HG03521 (cell line): ENCODE results near the gene SYN1.

Experiments
- ATAC-seq: cut with Tn5 transposase; IDR thresholded peaks from one replicate; pipeline ENCODE4 v1.9.1; 2021; ENCODE audit warnings: mild to moderate bottlenecking, moderate library complexity; ENCODE audit not compliant: unreplicated experiment

SYN1 gene

DNA sequence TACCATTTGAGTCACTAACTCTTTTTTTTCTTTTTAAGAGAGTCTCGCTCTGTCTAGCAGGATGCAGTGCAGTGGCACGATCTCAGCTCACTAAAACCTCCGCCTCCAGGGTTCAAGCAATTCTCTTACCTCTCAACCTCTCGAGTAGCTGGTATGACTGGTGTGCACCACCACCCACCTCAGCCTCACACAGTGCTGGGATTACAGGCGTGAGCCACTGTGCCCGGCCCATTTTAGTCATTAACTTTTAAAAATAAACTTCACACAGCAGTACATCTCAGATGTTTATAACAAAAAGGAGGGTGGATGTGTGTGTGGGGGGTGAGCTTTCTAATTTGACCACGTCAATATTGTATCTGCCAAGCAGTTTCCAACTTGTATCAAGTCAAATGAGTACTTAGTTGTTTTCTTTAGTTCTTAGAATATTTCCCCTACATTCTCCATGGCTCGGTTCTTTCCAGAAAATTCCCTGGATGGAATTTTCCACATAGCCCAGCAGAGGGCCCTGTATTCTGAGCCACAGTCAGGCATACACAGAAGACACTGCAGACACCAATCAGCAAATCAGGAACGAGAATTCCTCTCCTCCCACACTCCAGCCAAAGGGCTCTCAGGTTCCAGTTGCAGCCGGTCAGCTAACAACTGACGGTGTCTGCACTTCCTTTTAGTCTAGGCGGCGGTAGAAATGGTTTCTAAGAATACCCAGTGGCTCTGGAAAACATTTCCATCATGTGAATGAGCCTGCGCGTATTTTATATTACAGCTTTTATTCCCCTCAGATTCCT, 78.7 kb downstream of the SYN1 start:
- ATAC-seq: no peak

DNA sequence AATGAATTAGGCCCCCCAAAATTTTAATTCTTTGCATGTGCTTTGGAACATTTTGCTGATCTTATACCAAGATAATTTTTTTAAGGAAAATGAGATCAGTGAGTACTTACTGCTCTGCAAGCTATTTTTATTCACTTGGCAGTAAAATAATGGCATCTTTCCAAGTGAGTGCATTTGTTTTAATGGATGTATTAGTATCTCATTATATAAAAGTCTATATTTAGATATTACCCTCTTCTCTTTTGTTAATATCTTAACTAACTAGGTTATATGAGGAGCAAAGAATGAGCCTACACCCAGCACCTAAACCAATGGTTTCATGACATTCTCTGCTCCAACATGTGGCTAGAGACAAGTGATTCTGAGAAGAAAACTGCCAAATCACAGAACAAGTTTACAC, 79.8 kb downstream of the SYN1 start:
- no peak for ATAC-seq

DNA sequence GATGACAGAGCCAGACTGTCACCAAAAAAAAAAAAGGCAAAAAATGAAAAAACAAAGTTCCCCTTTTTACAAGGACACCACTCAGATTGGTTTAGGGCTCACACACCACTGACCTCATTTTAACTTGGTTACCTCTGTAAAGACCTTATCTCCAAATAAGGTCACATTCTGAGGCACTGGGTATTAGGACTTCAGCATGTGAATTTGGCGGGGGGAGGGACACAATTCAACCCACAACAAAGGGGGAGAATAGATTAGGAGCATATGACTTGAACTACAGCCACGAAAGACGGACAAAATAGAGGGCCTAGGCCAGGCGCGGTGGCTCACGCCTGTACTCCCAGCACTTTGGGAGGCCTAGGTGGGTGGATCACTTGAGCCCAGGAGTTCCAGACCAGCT, 89.6 kb downstream of the SYN1 start:
- ATAC-seq: no peak

DNA sequence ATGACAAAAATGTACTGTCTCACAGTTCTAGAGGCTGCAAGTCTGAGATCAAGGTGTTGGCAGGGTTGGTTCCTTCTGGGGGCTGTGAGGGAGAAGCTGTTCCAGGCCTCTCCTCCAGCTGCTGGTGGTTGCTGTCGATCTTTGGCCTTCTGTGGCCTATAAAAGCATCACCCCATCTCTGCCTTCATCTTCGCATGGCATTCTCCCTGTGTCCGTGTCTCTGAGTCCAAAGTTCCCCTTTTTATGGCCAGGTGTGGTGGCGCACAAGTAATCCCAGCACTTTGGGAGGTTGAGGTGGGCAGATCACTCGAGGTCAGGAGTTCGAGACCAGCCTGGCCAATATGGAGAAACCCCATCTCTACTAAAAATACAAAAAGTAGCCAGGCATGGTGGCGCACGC, 90.1 kb downstream of the SYN1 start:
- ATAC-seq: no peak

DNA sequence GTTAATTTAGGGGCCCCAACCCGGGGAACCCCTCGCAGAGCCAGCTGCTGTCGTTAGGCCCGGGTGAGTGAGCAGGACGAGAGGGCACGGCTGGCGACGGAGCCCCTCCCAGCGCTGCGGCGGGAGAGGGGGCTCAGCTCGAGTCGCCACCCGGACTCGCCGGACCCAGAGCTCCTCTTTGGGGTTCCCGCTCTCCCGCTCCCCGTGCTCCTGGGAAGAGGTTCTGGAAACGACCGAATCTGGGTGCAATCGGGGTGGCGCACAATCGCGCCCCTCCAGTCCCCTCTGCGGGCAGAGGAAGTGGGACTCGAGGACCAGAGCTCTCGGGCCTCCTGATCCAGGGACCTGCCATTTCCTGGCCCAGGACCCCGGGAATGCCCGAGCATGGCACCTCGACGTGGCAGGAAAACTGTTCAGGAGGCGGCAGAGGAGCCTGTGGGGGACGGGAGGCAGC, 95.9 kb downstream of the SYN1 start:
- no peak for ATAC-seq

DNA sequence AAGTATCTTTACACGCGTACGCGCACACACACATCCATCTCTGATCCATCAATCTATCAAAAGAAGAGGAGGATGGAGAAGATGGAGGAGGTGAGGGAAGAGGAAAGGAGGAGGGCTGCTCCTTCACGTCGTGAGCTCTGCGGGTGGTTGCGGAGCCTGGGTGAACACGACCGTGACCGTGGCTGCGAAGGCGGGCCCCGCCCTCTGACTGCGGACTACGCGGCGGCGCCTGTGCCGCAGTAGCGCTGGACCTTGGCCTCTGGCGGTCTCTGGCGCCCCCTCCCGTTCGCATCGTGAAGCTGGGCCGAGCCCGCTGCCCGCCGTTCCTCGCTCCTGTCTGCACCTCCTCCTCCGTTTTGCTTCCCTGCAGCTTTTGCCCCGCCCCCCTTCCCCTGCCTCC, 96.4 kb downstream of the SYN1 start:
- ATAC-seq: peak; percentile 90
